SK-N-MC (cell line): ENCODE measurements around the gene TUBA4A.

Experiments
- DNase-seq: peaks from one replicate; pipeline ENCODE4 v3.0.0-alpha.2; 2011; ENCODE audit warnings: low read depth, low spot score
- H3K27ac ChIP-seq: fragments of 200-600 bp; sonication (generic); 2 replicates; pipeline ENCODE4 v1.5.1; 2016; ENCODE audit warnings: mixed run types
- H3K36me3 ChIP-seq: fragments of 200-600 bp; sonication (generic); 2 replicates; pipeline ENCODE4 v1.6.1; 2017; ENCODE audit warnings: antibody characterized with exemption, low read length, mixed read lengths; ENCODE audit not compliant: insufficient read depth
- H3K4me3 ChIP-seq: fragments of 200-600 bp; sonication (generic); 2 replicates; pipeline ENCODE4 v1.5.1; 2016
- H3K9ac ChIP-seq: fragments of 200-600 bp; sonication (generic); 2 replicates; pipeline ENCODE4 v1.8.0; 2017; ENCODE audit warnings: mixed run types, mixed read lengths; ENCODE audit not compliant: insufficient read length
- H3K9me3 ChIP-seq: fragments of 200-600 bp; sonication (generic); 2 replicates; pipeline ENCODE4 v1.6.1; 2017; ENCODE audit warnings: low read depth, mild to moderate bottlenecking, antibody characterized with exemption, low read length, moderate library complexity, mixed read lengths
- EZH2 ChIP-seq: fragments of 200-600 bp; sonication (generic); IDR thresholded peaks from one replicate; pipeline ENCODE4 v1.6.1; 2017; ENCODE audit warnings: antibody characterized with exemption
- FOXP2 ChIP-seq: optimal IDR thresholded peaks from 2 replicates; pipeline ENCODE3; 2011; ENCODE audit warnings: mild to moderate bottlenecking, moderate library complexity; ENCODE audit not compliant: insufficient read depth; ENCODE audit errors: extremely low read length, control extremely low read depth
- POLR2AphosphoS5 ChIP-seq: IDR thresholded peaks from 2 replicates; pipeline ENCODE4 v1.6.1; 2012; ENCODE audit warnings: mild to moderate bottlenecking, low read depth, low read length, borderline replicate concordance

Gene TUBA4A

DNA sequence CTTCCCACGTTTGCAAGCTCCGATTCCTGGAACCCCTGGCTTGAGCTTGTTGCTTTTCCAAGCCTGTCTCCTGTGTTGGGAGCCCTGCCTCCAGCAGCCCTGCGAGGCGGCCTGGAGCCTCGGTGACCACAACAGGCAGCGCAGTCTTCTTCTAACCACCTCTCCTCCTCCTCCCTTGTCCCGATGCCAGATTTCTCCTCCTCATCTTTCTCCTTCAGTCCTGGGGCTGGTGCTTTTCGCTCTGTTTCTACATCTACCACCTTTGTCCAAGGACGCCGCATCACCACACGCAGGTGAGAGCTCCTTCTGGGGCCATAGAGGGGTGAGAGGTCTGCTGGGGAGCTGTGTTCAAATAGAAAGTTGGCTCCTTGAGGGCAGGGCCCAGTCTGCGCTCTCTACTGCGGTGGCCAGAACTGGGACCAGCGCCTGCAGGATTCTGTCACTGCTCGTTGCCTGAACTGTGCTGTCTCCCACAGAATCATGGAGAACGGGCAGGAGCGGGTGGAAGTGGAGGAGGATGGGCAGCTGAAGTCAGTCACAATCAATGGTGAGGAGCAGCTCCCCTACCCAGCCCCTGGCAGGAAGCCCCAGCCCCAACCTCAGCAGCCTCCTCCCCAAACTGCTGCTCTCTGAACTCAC, 29.3 kb upstream of the TUBA4A start:
- no peak overlapping the region for H3K4me3 ChIP-seq
- no peak for DNase-seq
- TF ChIP-seq POLR2AphosphoS5 (no peak), EZH2 (no peak), FOXP2 (no peak)
- H3K27ac ChIP-seq, result no peak overlapping the region
- no peaks in the 10 kb centered on the region for H3K9me3 ChIP-seq
- H3K9ac ChIP-seq, result no peak overlapping the region
- peaks cover 4% of the 10 kb centered on the region; the same call in 1 of the 2 replicates for H3K36me3 ChIP-seq

DNA sequence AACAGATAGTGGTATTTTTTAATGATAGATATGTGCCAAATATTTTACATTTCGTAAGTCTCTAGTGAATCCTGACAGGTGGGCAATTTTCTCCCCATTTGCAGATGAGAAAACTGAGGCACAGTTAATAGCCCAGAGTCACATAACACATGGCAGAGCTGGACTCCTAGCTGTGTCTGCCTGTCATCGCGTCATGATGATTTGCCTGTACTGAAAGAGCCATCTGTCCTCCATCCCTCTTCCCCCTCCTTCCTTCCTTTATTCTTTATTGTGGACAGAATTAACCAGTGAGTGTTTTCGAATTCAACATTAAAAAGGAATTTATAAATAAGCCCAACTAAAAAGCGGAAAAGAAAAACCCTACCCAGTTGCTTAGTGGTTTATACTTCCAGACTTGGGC, 28.7 kb upstream of the TUBA4A start:
- no peak overlapping the region for H3K4me3 ChIP-seq
- no peaks in the 10 kb centered on the region for H3K9me3 ChIP-seq
- no peak overlapping the region for H3K9ac ChIP-seq
- TF ChIP-seq FOXP2 (no peak), POLR2AphosphoS5 (no peak), EZH2 (no peak)
- H3K36me3 ChIP-seq, result peaks cover 4% of the 10 kb centered on the region; the same call in 1 of the 2 replicates
- no peak overlapping the region for H3K27ac ChIP-seq
- DNase-seq, result no peak

DNA sequence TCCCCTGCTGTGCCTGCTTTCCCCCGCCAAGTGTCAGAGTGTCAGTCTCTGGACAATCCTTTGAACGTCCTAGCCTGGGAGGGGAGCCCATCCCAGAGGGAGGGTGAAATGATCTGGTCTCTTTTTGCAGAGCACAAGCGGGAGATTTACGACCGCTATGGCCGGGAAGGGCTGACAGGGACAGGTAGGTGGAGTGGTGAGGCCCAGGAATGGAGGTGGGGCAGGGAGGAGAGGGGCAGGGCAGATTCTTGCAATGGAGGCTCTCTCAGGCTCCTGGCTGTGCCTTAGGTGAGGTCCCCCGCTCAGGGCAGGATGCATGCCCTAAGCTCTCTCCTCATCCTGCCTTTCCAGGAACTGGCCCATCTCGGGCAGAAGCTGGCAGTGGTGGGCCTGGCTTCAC, 27.9 kb upstream of the TUBA4A start:
- Histone ChIP-seq H3K4me3 (no peak overlapping the region), H3K27ac (no peak overlapping the region), H3K9me3 (no peaks in the 10 kb centered on the region), H3K36me3 (peaks cover 4% of the 10 kb centered on the region; the same call in 1 of the 2 replicates), H3K9ac (no peak overlapping the region)
- no peak for DNase-seq
- TF ChIP-seq EZH2, result no peak
- no peak for TF ChIP-seq POLR2AphosphoS5
- TF ChIP-seq FOXP2, result no peak

DNA sequence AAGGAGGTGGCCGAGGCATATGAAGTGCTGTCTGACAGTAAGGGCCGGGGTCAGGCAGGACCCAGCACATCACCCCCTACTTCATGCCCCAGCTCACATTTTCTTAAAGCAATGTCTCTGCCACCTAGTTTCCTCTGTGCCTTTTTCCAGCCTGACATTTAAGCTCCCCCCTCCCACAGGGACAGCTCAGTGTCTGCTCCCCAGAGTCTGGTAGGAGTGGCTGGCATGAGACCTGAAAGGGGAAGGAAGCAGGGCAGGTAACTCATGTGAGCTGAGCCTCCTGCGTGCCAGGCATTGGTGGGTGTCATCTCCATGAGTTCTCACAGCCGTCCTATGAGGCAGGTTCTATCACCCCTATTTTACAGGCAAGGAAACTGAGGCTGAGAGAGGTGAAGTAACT, 26.9 kb upstream of the TUBA4A start:
- TF ChIP-seq FOXP2 (no peak), POLR2AphosphoS5 (no peak), EZH2 (no peak)
- H3K36me3 ChIP-seq, result peaks cover 4% of the 10 kb centered on the region; the same call in 1 of the 2 replicates
- H3K4me3 ChIP-seq, result no peak overlapping the region
- no peaks in the 10 kb centered on the region for H3K9me3 ChIP-seq
- DNase-seq, result no peak
- no peak overlapping the region for H3K9ac ChIP-seq
- no peak overlapping the region for H3K27ac ChIP-seq

DNA sequence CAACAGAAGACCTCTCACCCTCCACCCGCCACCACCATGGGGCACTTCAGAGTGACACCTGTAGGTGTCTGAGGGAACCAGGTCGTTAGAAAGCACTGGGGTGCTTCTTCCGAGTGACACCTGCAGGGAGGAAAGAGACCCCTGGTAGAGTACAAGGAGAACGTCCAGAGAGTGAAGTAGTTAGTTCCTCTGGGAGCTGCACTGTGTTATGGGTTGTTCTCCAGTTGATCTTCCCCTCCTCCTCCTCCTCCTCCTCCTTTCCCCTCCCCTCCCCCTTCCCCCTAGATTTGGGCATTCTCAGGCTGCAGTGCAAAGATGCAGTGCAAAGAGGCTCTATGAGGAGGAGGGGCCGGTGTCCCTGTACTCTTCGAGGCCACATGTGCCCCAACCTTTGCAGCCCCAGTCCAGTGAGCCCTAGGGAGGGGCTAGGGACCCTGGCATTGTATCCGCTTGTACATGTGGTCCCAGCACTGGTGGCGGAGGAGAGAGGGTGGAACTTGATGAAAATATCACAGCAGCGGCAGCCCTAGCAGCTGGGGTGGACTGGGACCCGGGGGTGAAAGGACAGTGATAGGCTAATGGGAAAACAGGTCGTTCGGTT, 26.3 kb upstream of the TUBA4A start:
- H3K9ac ChIP-seq, result peak overlapping the region; percentile 73
- peaks cover 4% of the 10 kb centered on the region; the same call in 1 of the 2 replicates for H3K36me3 ChIP-seq
- H3K9me3 ChIP-seq, result no peaks in the 10 kb centered on the region
- no peak for DNase-seq
- H3K4me3 ChIP-seq, result peak overlapping the region; percentile 83
- H3K27ac ChIP-seq, result peak overlapping the region; percentile 58; the same call in 1 of the 2 replicates
- TF ChIP-seq FOXP2, result no peak
- no peak for TF ChIP-seq EZH2
- TF ChIP-seq POLR2AphosphoS5, result no peak

DNA sequence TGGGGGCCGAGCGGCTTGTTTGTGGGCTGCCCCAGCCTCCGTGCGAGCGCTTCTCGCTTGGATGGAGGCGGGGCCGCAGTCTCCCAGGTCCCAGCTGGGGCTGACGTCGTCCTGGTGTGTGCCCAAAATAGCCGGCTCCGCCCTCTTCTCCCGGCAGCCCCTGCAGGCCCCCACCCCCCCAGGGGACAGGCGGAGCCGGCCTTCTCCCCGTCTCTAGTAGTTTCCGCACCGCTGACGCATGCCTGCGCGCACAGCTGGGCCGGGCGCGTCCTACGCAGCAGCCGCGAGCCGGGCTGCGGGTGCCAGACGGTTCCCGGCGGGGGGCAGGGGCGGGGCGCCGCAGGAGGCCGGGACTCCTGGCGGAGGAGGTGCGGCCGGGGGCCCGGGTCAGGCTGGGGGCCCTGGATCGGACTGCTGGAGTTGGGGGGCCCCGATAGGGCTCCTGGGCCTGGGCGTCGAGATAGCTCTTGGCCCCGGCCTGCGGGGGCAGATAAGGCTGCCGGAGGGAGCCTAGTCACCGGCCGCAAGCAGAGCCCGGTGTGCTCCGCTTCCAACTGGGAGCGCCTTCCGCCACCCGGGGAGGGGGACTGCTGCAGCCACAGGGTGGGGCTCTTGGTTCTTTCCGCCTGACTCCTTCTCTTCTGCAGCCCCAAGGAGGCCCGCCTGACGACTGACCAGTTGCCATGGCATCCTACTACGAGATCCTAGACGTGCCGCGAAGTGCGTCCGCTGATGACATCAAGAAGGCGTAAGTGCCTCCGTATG, 25.6 kb upstream of the TUBA4A start, which contains the start of gene DNAJB2:
TSS of gene DNAJB2 (plus strand) at position 216 of the 765 bp plus-strand sequence. CDS start at position 684, 468 bp downstream.
- peak; percentile 79 for DNase-seq
- Histone ChIP-seq H3K27ac (peak within 1 kb of the TSS; percentile 89), H3K9me3 (no peaks in the 10 kb centered on the region), H3K4me3 (peak within 1 kb of the TSS; percentile 83), H3K36me3 (peaks cover 4% of the 10 kb centered on the region; the same call in 1 of the 2 replicates), H3K9ac (peak within 1 kb of the TSS; percentile 73)
- TF ChIP-seq FOXP2, result peak; percentile 91
- no peak; the same call in 1 of the 2 replicates for TF ChIP-seq POLR2AphosphoS5

DNA sequence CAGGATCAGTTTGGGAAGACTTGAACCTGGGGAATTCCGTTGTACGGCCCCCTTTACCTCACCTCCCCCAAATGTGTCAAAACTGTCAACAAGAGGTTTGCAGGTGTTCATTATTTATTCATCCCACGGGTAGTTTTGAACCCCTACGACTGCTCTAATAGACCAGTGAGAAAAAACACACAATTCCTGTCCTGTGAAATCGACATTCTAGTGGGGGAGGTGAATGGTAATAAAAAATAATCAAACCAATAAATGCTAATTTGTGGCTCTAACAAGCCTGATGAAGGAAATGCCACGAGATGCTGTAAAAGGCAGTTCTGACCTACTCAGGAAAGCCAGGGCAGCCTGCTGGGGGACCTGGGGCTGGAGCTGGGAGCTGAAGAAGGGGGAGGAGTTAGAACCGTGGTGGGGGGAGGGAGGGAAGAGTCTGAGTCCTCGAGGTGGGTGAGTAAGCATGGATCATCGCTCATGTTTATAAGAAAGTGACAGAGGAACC, 25.0 kb upstream of the TUBA4A start:
- H3K4me3 ChIP-seq, result peak overlapping the region; percentile 83
- TF ChIP-seq POLR2AphosphoS5, result no peak
- no peak for TF ChIP-seq EZH2
- no peak for TF ChIP-seq FOXP2
- no peak for DNase-seq
- H3K36me3 ChIP-seq, result peaks cover 4% of the 10 kb centered on the region; the same call in 1 of the 2 replicates
- no peaks in the 10 kb centered on the region for H3K9me3 ChIP-seq
- H3K27ac ChIP-seq, result peak overlapping the region; percentile 89
- H3K9ac ChIP-seq, result peak overlapping the region; percentile 72
